Spinal cord (tissue), 10 donors: ENCODE measurements around the gene THSD4. TPM values are rescaled to one million over a fixed set of nuclear protein-coding genes. Genes with fewer than 3 reads are reported as not detected.

Experiments
- DNase-seq, 6 donors: peaks; one replicate each; pipeline versions ENCODE4 v3.0.0 to v3.0.0-alpha.2; 2013 to 2015; ENCODE audit warnings: low spot score in 6 of 6, low read depth in 4 of 6
- H3K27ac ChIP-seq: one replicate; pipeline ENCODE4 v1.5.1; 2013; ENCODE audit warnings: low read depth, low read length, control low read depth
- H3K27me3 ChIP-seq: one replicate; pipeline ENCODE4 v1.6.1; 2013; ENCODE audit warnings: low read length; ENCODE audit not compliant: control insufficient read depth, insufficient read depth
- H3K36me3 ChIP-seq: one replicate; pipeline ENCODE4 v1.6.1; 2013; ENCODE audit warnings: low read length; ENCODE audit not compliant: control insufficient read depth, insufficient read depth
- H3K4me1 ChIP-seq: one replicate; pipeline ENCODE4 v1.6.1; 2013; ENCODE audit warnings: low read length; ENCODE audit not compliant: control insufficient read depth, insufficient read depth
- H3K4me3 ChIP-seq: one replicate; pipeline ENCODE4 v1.5.1; 2013; ENCODE audit warnings: low read depth, low read length, control low read depth
- H3K9me3 ChIP-seq: one replicate; pipeline ENCODE4 v1.6.1; 2013; ENCODE audit warnings: low read length; ENCODE audit not compliant: control insufficient read depth, insufficient read depth
- WGBS: methylation state at CpG from one replicate; pipeline ENCODE4 v1.1.5; 2013; ENCODE audit warnings: missing lambda C conversion rate; ENCODE audit not compliant: insufficient coverage; 5-methylcytosine and 5-hydroxymethylcytosine counted together
- polyA plus RNA-seq, 2 donors: library from polyadenylated mRNA; unstranded; fragments of 120-200 nt; gene quantifications; one replicate each; pipeline ENCODE4 v1.2.1, GENCODE V29; 2013; ENCODE audit not compliant: insufficient read length in 2 of 2
- total RNA-seq, 2 donors: library from RNA; depleted of rRNA in 1 of 2; stranded (reverse); fragments of 120-200 nt in 1 of 2; fragments of >200 nt in 1 of 2; gene quantifications; one replicate each; pipeline versions ENCODE4 v1.2.3 to v1.2.4, GENCODE V29; 2013 to 2014
- donor health status: healthy.

The THSD4 gene
- total and polyA plus RNA-seq, 4 donors, result 18.2 to 127 (median 63.2) TPM

GRCh38 chr15:71385026-71385425, 269.8 kb downstream of the THSD4 start:
- no peak overlapping the region for H3K4me3 ChIP-seq
- H3K36me3 ChIP-seq, result no peaks in the 10 kb centered on the region
- H3K27me3 ChIP-seq, result no peaks in the 10 kb centered on the region
- peak in 2 of 6 donors; percentile 34 to 61 for DNase-seq
- H3K27ac ChIP-seq, result peak overlapping the region; percentile 27
- 58% methylated on average over 2 of the region's 4 CpGs for WGBS
- no peaks in the 10 kb centered on the region for H3K4me1 ChIP-seq
- H3K9me3 ChIP-seq, result no peaks in the 10 kb centered on the region

DNA sequence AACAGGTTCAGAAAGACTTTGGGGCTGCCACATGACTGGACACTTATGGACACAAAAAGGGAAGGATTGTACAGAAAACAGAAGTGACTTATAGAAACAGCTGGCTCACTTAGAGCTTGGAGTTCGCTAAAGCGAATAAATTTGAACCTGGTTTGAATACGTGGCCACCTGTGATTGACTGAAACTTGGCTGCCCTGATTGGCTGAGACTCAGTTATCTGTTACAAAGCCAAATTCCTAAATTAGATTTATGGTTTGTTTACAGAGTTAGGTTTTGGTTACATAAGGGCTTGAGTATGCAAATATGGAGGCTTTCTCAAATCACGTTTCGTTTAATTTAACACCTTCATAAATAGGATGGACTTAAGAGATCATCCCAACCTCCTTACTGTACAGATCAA, 270.2 kb downstream of the THSD4 start:
- WGBS, result no CpG with 5 or more reads among the region's 5 CpGs
- Histone ChIP-seq H3K4me1 (no peaks in the 10 kb centered on the region), H3K9me3 (no peaks in the 10 kb centered on the region), H3K36me3 (no peaks in the 10 kb centered on the region), H3K27ac (peak overlapping the region; percentile 27), H3K27me3 (no peaks in the 10 kb centered on the region), H3K4me3 (no peak overlapping the region)
- DNase-seq, result peak in 2 of 6 donors; percentile 12 to 23

DNA sequence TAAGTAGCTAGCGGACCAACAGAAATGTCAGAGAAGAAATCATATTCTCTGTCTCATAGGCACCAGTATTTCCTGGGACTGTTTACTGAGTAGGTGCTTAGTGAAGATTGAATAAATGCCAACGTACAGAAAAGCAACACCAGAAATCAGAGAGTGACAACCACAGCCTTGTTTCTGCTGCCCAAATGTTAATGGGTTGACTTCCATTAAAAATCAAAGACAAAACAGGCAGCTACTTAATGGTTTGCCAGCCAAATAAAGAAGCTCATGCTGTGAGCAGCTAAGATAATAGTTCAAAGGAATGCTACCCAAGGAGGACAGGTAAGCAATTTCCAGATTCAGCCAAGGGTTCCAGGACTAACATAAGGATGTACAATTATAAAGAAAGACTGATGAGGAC, 270.7 kb downstream of the THSD4 start:
- no peak overlapping the region for H3K4me3 ChIP-seq
- DNase-seq, result peak in 1 of 6 donors; percentile 39
- WGBS, result 62% methylated on average over 2 of the region's 2 CpGs
- H3K36me3 ChIP-seq, result no peaks in the 10 kb centered on the region
- no peak overlapping the region for H3K27ac ChIP-seq
- H3K9me3 ChIP-seq, result no peaks in the 10 kb centered on the region
- H3K27me3 ChIP-seq, result no peaks in the 10 kb centered on the region
- no peaks in the 10 kb centered on the region for H3K4me1 ChIP-seq

DNA sequence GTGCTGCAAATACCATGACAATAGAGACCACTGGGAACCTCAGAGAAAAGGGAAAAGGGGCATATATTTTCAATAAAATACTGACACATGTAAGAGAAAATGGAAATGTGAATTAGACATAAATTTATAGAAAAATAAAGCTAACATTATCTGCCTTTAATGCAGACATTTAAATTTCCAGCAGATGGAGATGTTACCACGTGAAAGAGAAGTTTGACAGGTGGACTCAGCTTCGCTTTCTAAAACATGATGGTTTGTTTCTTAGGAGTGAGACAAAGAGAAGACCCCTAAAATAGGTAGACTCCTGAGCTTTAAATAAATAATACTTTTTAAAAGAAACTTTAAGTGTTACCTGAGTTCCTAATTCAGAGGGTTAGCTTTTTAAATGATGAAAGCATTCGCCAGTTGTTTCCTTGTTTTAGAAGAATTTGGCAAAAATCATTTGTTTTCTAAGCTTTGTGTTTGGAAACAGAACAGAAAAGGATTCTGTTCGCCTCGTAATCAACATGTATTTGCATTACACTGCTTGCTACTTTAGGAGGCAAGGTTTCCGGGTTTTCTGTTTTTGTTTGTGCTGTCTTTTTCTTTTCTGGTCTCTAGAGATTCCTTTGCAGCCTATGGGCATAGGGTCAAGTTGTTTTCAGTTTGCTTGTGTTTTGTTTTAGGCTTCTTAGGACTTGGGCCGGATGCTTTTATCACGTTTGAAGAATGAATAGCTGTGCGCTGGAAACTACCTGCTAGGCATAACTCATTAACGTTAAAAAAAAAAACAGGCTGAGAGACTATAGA, 271.4 kb downstream of the THSD4 start:
- no peak overlapping the region for H3K27ac ChIP-seq
- WGBS, result 18% methylated on average over 5 of the region's 10 CpGs
- H3K4me3 ChIP-seq, result no peak overlapping the region

GRCh38 chr15:71387810-71388209, 272.5 kb downstream of the THSD4 start:
- peak in 1 of 6 donors; percentile 20 for DNase-seq
- no peak overlapping the region for H3K4me3 ChIP-seq
- WGBS, result no CpG with 5 or more reads among the region's 1 CpG
- H3K4me1 ChIP-seq, result peaks cover 5% of the 10 kb centered on the region
- no peaks in the 10 kb centered on the region for H3K9me3 ChIP-seq
- no peak overlapping the region for H3K27ac ChIP-seq
- no peaks in the 10 kb centered on the region for H3K36me3 ChIP-seq
- no peaks in the 10 kb centered on the region for H3K27me3 ChIP-seq

More for the DNA sequence above, 271.4 kb downstream of the THSD4 start:
- H3K4me1 ChIP-seq, result no peaks in the 10 kb centered on the region
- peak in 2 of 6 donors; percentile 77 to 87 for DNase-seq
- no peaks in the 10 kb centered on the region for H3K36me3 ChIP-seq
- no peaks in the 10 kb centered on the region for H3K27me3 ChIP-seq
- no peaks in the 10 kb centered on the region for H3K9me3 ChIP-seq

DNA sequence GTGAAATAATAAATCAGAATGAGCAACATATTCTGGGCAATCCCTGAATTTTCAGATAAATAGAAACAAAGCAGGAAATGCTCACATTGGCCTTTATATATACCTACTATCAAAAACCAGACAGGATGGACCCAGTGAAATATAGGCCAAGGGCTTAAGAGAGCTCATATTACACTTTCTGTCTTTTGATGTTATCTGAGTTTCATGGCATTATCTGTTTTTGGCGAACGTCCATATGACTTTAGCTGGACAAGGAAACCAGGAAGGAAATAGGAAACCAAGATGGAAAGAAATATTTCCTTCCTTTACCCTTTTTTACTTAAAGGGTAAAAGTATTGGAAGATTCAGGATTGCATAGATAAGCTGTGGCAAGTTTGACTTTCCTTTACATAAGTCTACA, 274.8 kb downstream of the THSD4 start:
- H3K4me3 ChIP-seq, result no peak overlapping the region
- H3K27me3 ChIP-seq, result no peaks in the 10 kb centered on the region
- H3K27ac ChIP-seq, result no peak overlapping the region
- no peaks in the 10 kb centered on the region for H3K36me3 ChIP-seq
- no peaks in the 10 kb centered on the region for H3K9me3 ChIP-seq
- DNase-seq, result no peak
- peaks cover 11% of the 10 kb centered on the region for H3K4me1 ChIP-seq
- no CpG with 5 or more reads among the region's 2 CpGs for WGBS

GRCh38 chr15:71391421-71392088, 276.3 kb downstream of the THSD4 start:
- H3K27ac ChIP-seq, result no peak overlapping the region

GRCh38 chr15:71392861-71393283, 277.6 kb downstream of the THSD4 start:
- Histone ChIP-seq H3K27me3 (no peaks in the 10 kb centered on the region), H3K9me3 (no peaks in the 10 kb centered on the region), H3K36me3 (no peaks in the 10 kb centered on the region), H3K4me1 (peaks cover 11% of the 10 kb centered on the region), H3K4me3 (no peak overlapping the region), H3K27ac (peak overlapping the region; percentile 57)
- 14% methylated on average over 10 of the region's 11 CpGs for whole genome bisulfite sequencing
- peak in 2 of 6 donors; percentile 73 to 89 for DNase-seq

More at GRCh38 chr15:71391421-71392088, 276.3 kb downstream of the THSD4 start:
- H3K9me3 ChIP-seq, result no peaks in the 10 kb centered on the region
- WGBS, result 65% methylated on average over 4 of the region's 6 CpGs
- no peaks in the 10 kb centered on the region for H3K27me3 ChIP-seq
- peak in 2 of 6 donors; percentile 57 to 59 for DNase-seq
- H3K36me3 ChIP-seq, result no peaks in the 10 kb centered on the region
- H3K4me3 ChIP-seq, result no peak overlapping the region
- H3K4me1 ChIP-seq, result peaks cover 11% of the 10 kb centered on the region

DNA sequence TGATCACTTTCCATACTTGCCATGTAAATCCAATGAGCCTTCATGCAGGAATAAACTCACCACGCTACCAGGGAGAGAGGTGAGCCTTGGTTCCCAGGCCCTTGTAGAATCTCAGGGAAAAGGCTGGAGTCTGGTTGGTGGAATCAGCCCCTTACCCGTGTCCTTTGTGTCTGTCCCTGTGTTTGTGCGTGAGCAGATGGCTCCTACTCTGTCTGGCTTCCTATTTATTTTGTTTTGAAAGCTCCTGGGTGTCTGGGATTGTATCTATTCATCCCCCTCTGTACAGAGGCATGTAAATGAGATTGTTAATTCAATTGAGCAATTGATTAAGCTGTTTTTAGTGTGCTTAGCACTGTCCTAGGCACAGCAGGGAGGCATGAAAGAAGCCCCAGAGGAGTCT, 278.1 kb downstream of the THSD4 start:
- WGBS, result 14% methylated on average over 2 of the region's 3 CpGs
- H3K27ac ChIP-seq, result peak overlapping the region; percentile 57

More for the DNA sequence above, 278.1 kb downstream of the THSD4 start:
- peak in 2 of 6 donors; percentile 48 to 82 for DNase-seq
- Histone ChIP-seq H3K4me3 (no peak overlapping the region), H3K9me3 (no peaks in the 10 kb centered on the region), H3K36me3 (no peaks in the 10 kb centered on the region), H3K4me1 (peaks cover 11% of the 10 kb centered on the region), H3K27me3 (no peaks in the 10 kb centered on the region)
